HepG2 (cell line): ENCODE data around the gene NRP1. TPM values are rescaled to one million over a fixed set of nuclear protein-coding genes. Genes with fewer than 3 reads are reported as not detected.

Experiments
- ATAC-seq: fragments of 200-7000 bp; cut with Tn5 transposase; 3 replicates; pipeline ENCODE4 v1.9.1; 2020; ENCODE audit warnings: mild to moderate bottlenecking, moderate library complexity
- BruUV-seq: library from RNA; stranded (reverse); fragments of 400-500 nt; replicated peaks from 2 replicates; lab custom pipeline; 2021; lab: Mats Ljungman, UMichigan
- CTCF ChIA-PET: fragments of 300-600 bp; formaldehyde crosslinking; extraction: SDS; loops from one replicate; lab custom pipeline; 2021; ENCODE audit warnings: low total read pairs, inconsistent platforms, low intra/inter-chr PET ratio; lab: Yijun Ruan, JAX
- POLR2A ChIA-PET: fragments of 350-600 bp; sonication (Branson Sonifier 250); formaldehyde crosslinking; loops from one replicate; lab custom pipeline; 2020; ENCODE audit warnings: antibody characterized with exemption, inconsistent platforms; lab: Yijun Ruan, JAX
- DNase-seq: peaks from one replicate; pipeline ENCODE4 v3.0.0-alpha.2; 2015; ENCODE audit warnings: low spot score
- FAIRE-seq: peaks from 3 replicates; lab custom pipeline; 2011; peaks lifted over from hg19 to GRCh38; lab: Jason Lieb, UNC
- H2AFZ ChIP-seq: one replicate; pipeline ENCODE4 v1.6.1; 2011; ENCODE audit warnings: low read length, inconsistent platforms
- H3K27ac ChIP-seq: fragments of 300-600 bp; 3 replicates; pipeline ENCODE4 v1.8.0; 2011; ENCODE audit warnings: mixed run types, mild to moderate bottlenecking, mixed read lengths, low read length, inconsistent platforms; ENCODE audit not compliant: insufficient read depth; ENCODE audit errors: extremely low read length
- H3K27me3 ChIP-seq, 2 experiments: fragments of 200-600 bp in 1 of 2; 2 replicates in 1 of 2; 3 replicates in 1 of 2; pipeline versions ENCODE4 v1.6.0 to v1.8.0; 2011; ENCODE audit warnings: low read length in 2 of 2, mild to moderate bottlenecking in 2 of 2, moderate library complexity in 2 of 2, inconsistent platforms in 1 of 2; ENCODE audit not compliant: insufficient read depth in 2 of 2, control insufficient read depth in 1 of 2
- H3K36me3 ChIP-seq, 2 experiments: fragments of 200-600 bp in 1 of 2; replicated peaks in 1 of 2; 2 replicates in 1 of 2; 3 replicates in 1 of 2; pipeline versions ENCODE4 v1.5.1 to v1.8.0; 2011; ENCODE audit warnings: low read length in 2 of 2, inconsistent platforms in 1 of 2; ENCODE audit not compliant: insufficient read depth in 2 of 2, control insufficient read depth in 1 of 2
- H3K4me1 ChIP-seq: 2 replicates; pipeline ENCODE4 v1.5.1; 2012; ENCODE audit warnings: low read length, inconsistent platforms; ENCODE audit not compliant: insufficient read depth
- H3K4me2 ChIP-seq: 2 replicates; pipeline ENCODE4 v1.6.0; 2011; ENCODE audit warnings: low read depth, low read length, inconsistent platforms
- H3K4me3 ChIP-seq, 3 experiments: fragments of 200-600 bp in 1 of 3; sonication (generic), shearing (Covaris generic) in 1 of 3; replicated peaks in 1 of 3; 2 replicates each; pipeline ENCODE4 v1.5.1; 2011 to 2016; ENCODE audit warnings: low read length in 3 of 3, inconsistent platforms in 2 of 3, low read depth in 2 of 3, mild to moderate bottlenecking in 2 of 3, control low read depth in 1 of 3, mixed read lengths in 1 of 3; ENCODE audit not compliant: insufficient read depth in 1 of 3
- H3K79me2 ChIP-seq: one replicate; pipeline ENCODE4 v1.6.1; 2011; ENCODE audit warnings: low read length, inconsistent platforms; ENCODE audit not compliant: insufficient read depth
- H3K9ac ChIP-seq: 2 replicates; pipeline ENCODE4 v1.6.0; 2011; ENCODE audit warnings: mild to moderate bottlenecking, low read depth, low read length, inconsistent platforms; ENCODE audit not compliant: insufficient read depth
- H3K9me3 ChIP-seq: 2 replicates; pipeline ENCODE4 v1.5.1; 2012; ENCODE audit warnings: mild to moderate bottlenecking, low read length
- H4K20me1 ChIP-seq: 2 replicates; pipeline ENCODE4 v1.6.0; 2011; ENCODE audit warnings: inconsistent platforms, mild to moderate bottlenecking, low read length, moderate library complexity; ENCODE audit not compliant: insufficient read depth
- ATF1 ChIP-seq: IDR thresholded peaks from 2 replicates; pipeline ENCODE4 v1.6.1; 2016; ENCODE audit warnings: mild to moderate bottlenecking, control low read depth
- BORCS8-MEF2B ChIP-seq: sonication (generic); formaldehyde crosslinking; IDR thresholded peaks from 2 replicates; pipeline ENCODE4 v1.8.0; 2022; ENCODE audit warnings: mild to moderate bottlenecking, missing genetic modification reagents
- CHCHD3 ChIP-seq: sonication (generic); formaldehyde crosslinking; IDR thresholded peaks from 2 replicates; pipeline ENCODE4 v1.8.0; 2022; ENCODE audit warnings: mild to moderate bottlenecking, missing genetic modification reagents, moderate library complexity
- ELF1 ChIP-seq: sonication (generic); formaldehyde crosslinking; IDR thresholded peaks from 2 replicates; pipeline ENCODE4 v1.4.0; 2020; ENCODE audit warnings: missing genetic modification reagents
- HMG20B ChIP-seq: conservative IDR thresholded peaks from 2 replicates; pipeline ENCODE4 v1.6.1; 2016; ENCODE audit warnings: missing genetic modification reagents, missing compliant biosample characterization
- MAFG ChIP-seq: sonication (generic); formaldehyde crosslinking; IDR thresholded peaks from 2 replicates; pipeline ENCODE4 v1.5.1; 2020; ENCODE audit warnings: mild to moderate bottlenecking, missing genetic modification reagents
- NFE2L1 ChIP-seq: sonication (generic); formaldehyde crosslinking; IDR thresholded peaks from 2 replicates; pipeline ENCODE4 v1.4.0; 2020; ENCODE audit warnings: missing genetic modification reagents, mild to moderate bottlenecking, borderline replicate concordance
- NFE2L2 ChIP-seq: fragments of 150-350 bp; IDR thresholded peaks from 2 replicates; pipeline ENCODE4 v1.6.1; 2014; ENCODE audit warnings: low read length
- NFYB ChIP-seq: sonication (generic); formaldehyde crosslinking; IDR thresholded peaks from 2 replicates; pipeline ENCODE4 v1.4.0; 2020; ENCODE audit warnings: missing genetic modification reagents
- REL ChIP-seq: sonication (generic); formaldehyde crosslinking; conservative IDR thresholded peaks from 2 replicates; pipeline ENCODE4 v1.8.0; 2022; ENCODE audit warnings: mild to moderate bottlenecking, missing genetic modification reagents, moderate library complexity
- REXO4 ChIP-seq: sonication (generic); formaldehyde crosslinking; IDR thresholded peaks from 2 replicates; pipeline ENCODE4 v1.8.0; 2022; ENCODE audit warnings: missing genetic modification reagents, mild to moderate bottlenecking, borderline replicate concordance
- ZNF10 ChIP-seq: sonication (generic); formaldehyde crosslinking; IDR thresholded peaks from 2 replicates; pipeline ENCODE4 v1.4.0; 2020; ENCODE audit warnings: mild to moderate bottlenecking, low read depth, missing genetic modification reagents, borderline replicate concordance
- ZNF543 ChIP-seq: sonication (generic); formaldehyde crosslinking; IDR thresholded peaks from 2 replicates; pipeline ENCODE4 v1.4.0; 2020; ENCODE audit warnings: mild to moderate bottlenecking, missing genetic modification reagents
- ZNF878 ChIP-seq: sonication (generic); formaldehyde crosslinking; IDR thresholded peaks from 2 replicates; pipeline ENCODE4 v1.8.1; 2023; ENCODE audit warnings: mild to moderate bottlenecking, missing genetic modification reagents, moderate library complexity
- ZSCAN31 ChIP-seq: sonication (generic); formaldehyde crosslinking; IDR thresholded peaks from 2 replicates; pipeline ENCODE4 v1.5.0; 2020; ENCODE audit warnings: low read depth, mild to moderate bottlenecking, missing genetic modification reagents
- WGBS: methylation state at CpG from one replicate; pipeline ENCODE4 v1.1.6; 2017; ENCODE audit warnings: low lambda C conversion rate; 5-methylcytosine and 5-hydroxymethylcytosine counted together
- in situ Hi-C: cut with HindIII; loops from 2 replicates; pipeline ENCODE4 v1.10.0; 2017; ENCODE audit warnings: low pct_unique_long_range_greater_than_20kb; ENCODE audit not compliant: extremely low pct_ligation_motif_present
- intact Hi-C: fragments of 100-400 bp; cut with micrococcal nuclease; formaldehyde crosslinking; loops from one replicate; pipeline ENCODE4 v1.10.0; 2022; ENCODE audit not compliant: unreplicated experiment
- polyA plus RNA-seq, 8 experiments: library from polyadenylated mRNA; depleted of rRNA in 3 of 8; stranded (reverse) in 7 of 8; unstranded in 1 of 8; fragments of >200 nt; fragmentation: Illumina TruSeq in 4 of 8; extraction: Trizol in 4 of 8; gene quantifications; 2 replicates each; pipeline versions ENCODE4 v1.2.1 to v1.2.3, GENCODE V29; 2011 to 2016; ENCODE audit warnings: low read depth in 4 of 8, missing spikeins in 1 of 8, mixed read lengths in 1 of 8; ENCODE audit not compliant: insufficient read depth in 1 of 8
- total RNA-seq, 5 experiments: library from RNA; depleted of rRNA; stranded (reverse); fragments of >200 nt; fragmentation: Illumina TruSeq; extraction: Trizol; gene quantifications; 2 replicates each; pipeline ENCODE4 v1.2.3, GENCODE V29; 2016; ENCODE audit warnings: low read depth in 1 of 5
- TF ChIP-seq, protein P1 (sequence below): sonication (generic); formaldehyde crosslinking; IDR thresholded peaks from 2 replicates; pipeline ENCODE4 v1.5.0; 2020; ENCODE audit warnings: mild to moderate bottlenecking, missing genetic modification reagents, borderline replicate concordance
- TF ChIP-seq, protein P2 (sequence below): IDR thresholded peaks from 2 replicates; pipeline ENCODE4 v1.6.1; 2016; ENCODE audit warnings: missing compliant biosample characterization, missing genetic modification reagents, borderline replicate concordance

NRP1 gene
- total and polyA plus RNA-seq, 2 of the 13 experiments (the other 11 are each of a cell fraction or from before 2014, with no cell fraction given) = 5.3 to 5.8 TPM

DNA sequence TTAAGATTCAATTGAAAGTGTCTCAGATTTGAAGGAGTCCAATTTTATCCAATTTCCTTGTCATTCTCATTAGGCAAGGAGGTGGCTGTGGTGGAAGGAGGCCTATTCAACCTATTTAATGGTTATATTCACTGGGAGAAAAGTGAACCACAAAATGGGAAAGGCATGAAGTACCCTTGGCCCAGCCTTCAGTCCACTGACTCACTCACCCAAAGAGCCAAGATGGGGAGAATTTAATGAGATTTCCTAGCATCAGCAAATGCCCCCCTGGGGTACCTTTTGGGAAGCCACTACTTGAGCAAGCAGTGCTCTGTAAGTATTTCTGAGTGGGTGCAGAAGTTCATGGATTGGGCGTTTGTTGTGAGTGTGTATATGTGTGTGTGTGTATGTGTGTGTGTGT lies 144.1 kb downstream of the NRP1 start:
- ChIA-PET POLR2A (no interaction called here), CTCF (no interaction called here)
- H3K9me3 ChIP-seq = no peaks in the 10 kb centered on the region
- intact Hi-C loops (loop anchor here (10.0 kb wide), 2 partner anchors 614 to 934 kb away; no protein-coding TSS in a partner anchor), in situ Hi-C loops (no loop called here)
- no peak for ATAC-seq
- no peak overlapping the region for H3K4me2 ChIP-seq
- no peak overlapping the region for H3K4me3 ChIP-seq
- no peak for FAIRE-seq
- H2AFZ ChIP-seq = no peak overlapping the region
- H3K36me3 ChIP-seq = no peaks in the 10 kb centered on the region
- no peak overlapping the region for H3K27ac ChIP-seq
- no peak for DNase-seq
- no peaks in the 10 kb centered on the region for H3K79me2 ChIP-seq
- no peaks in the 10 kb centered on the region for H4K20me1 ChIP-seq
- BruUV-seq = no TSS peak
- TF ChIP-seq NFE2L2 (no peak), REXO4 (CRISPR knock-in tag) (no peak), ATF1 (CRISPR knock-in tag) (no peak), CHCHD3 (CRISPR knock-in tag) (no peak), ZNF10 (CRISPR knock-in tag) (no peak), NFYB (CRISPR knock-in tag) (no peak)
- TF ChIP-seq, protein P1, sequence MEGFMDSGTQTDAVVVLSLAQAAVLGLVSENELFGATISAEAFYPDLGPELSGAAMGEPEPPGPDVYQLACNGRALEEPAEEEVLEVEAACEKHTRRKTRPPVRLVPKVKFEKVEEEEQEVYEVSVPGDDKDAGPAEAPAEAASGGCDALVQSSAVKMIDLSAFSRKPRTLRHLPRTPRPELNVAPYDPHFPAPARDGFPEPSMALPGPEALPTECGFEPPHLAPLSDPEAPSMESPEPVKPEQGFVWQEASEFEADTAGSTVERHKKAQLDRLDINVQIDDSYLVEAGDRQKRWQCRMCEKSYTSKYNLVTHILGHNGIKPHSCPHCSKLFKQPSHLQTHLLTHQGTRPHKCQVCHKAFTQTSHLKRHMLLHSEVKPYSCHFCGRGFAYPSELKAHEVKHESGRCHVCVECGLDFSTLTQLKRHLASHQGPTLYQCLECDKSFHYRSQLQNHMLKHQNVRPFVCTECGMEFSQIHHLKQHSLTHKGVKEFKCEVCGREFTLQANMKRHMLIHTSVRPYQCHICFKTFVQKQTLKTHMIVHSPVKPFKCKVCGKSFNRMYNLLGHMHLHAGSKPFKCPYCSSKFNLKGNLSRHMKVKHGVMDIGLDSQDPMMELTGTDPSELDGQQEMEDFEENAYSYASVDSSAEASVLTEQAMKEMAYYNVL = no peak
- H3K27me3 ChIP-seq = no peaks in the 10 kb centered on the region
- H3K4me1 ChIP-seq = peaks cover 26% of the 10 kb centered on the region
- H3K9ac ChIP-seq = no peak overlapping the region
- WGBS = 100% methylated on average over 1 of the region's 1 CpG

DNA sequence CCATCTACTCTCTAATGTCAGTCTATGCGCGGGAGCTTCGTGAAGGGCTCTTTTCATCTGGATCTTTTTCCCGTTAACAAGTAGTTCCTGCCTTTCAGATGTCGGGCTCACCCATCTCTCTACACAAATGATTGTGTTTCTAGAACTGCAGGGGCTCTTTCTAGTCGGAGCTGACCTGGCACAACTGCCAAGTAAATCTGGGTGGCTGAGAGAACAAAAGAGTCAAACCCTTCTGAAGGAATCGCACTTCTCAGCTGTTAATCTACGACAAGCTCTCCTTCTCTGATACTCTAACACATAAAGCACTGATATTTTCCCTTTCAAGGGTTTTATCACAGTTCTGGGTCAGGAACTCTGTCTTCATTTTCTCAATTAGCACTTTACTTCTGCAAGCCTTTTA lies 144.7 kb downstream of the NRP1 start:
- no peak overlapping the region for H3K9ac ChIP-seq
- no peak for ATAC-seq
- no peaks in the 10 kb centered on the region for H4K20me1 ChIP-seq
- BruUV-seq = no TSS peak
- in situ Hi-C loops (loop anchor here (5.0 kb wide), 1 partner anchor 127 kb away; no protein-coding TSS in a partner anchor), intact Hi-C loops (loop anchor here (10.0 kb wide), 2 partner anchors 615 to 935 kb away; no protein-coding TSS in a partner anchor)
- H3K4me1 ChIP-seq = peaks cover 20% of the 10 kb centered on the region
- FAIRE-seq = no peak
- no peak overlapping the region for H3K4me2 ChIP-seq
- WGBS = 93% methylated on average over 8 of the region's 8 CpGs
- no peaks in the 10 kb centered on the region for H3K9me3 ChIP-seq
- no peak overlapping the region for H3K4me3 ChIP-seq
- no peaks in the 10 kb centered on the region for H3K36me3 ChIP-seq
- ChIA-PET POLR2A (no interaction called here), CTCF (no interaction called here)
- H3K27ac ChIP-seq = no peak overlapping the region
- DNase-seq = no peak
- H3K79me2 ChIP-seq = no peaks in the 10 kb centered on the region
- no peak overlapping the region for H2AFZ ChIP-seq
- H3K27me3 ChIP-seq = no peaks in the 10 kb centered on the region
- TF ChIP-seq ZNF543 (CRISPR knock-in tag) = no peak
- no peak for TF ChIP-seq ZNF878 (CRISPR knock-in tag)
- TF ChIP-seq HMG20B (CRISPR knock-in tag) = no peak
- no peak for TF ChIP-seq ELF1 (CRISPR knock-in tag)
- TF ChIP-seq NFE2L1 (CRISPR knock-in tag) = no peak
- TF ChIP-seq REL (CRISPR knock-in tag) = no peak
- TF ChIP-seq ZSCAN31 (CRISPR knock-in tag) = no peak
- no peak for TF ChIP-seq MAFG (CRISPR knock-in tag)
- no peak for TF ChIP-seq BORCS8-MEF2B (CRISPR knock-in tag)
- TF ChIP-seq, protein P2, sequence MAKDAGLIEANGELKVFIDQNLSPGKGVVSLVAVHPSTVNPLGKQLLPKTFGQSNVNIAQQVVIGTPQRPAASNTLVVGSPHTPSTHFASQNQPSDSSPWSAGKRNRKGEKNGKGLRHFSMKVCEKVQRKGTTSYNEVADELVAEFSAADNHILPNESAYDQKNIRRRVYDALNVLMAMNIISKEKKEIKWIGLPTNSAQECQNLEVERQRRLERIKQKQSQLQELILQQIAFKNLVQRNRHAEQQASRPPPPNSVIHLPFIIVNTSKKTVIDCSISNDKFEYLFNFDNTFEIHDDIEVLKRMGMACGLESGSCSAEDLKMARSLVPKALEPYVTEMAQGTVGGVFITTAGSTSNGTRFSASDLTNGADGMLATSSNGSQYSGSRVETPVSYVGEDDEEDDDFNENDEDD (CRISPR knock-in tag) = no peak
